Keratinocyte (primary cell): ENCODE results near the gene NR1I2. TPM values are rescaled to one million over a fixed set of nuclear protein-coding genes. Genes with fewer than 3 reads are reported as not detected.

Experiments used
- DNase-seq: peaks from one replicate; pipeline ENCODE4 v3.0.0-alpha.2; 2011; ENCODE audit warnings: low read depth, missing footprints, low spot score
- FAIRE-seq: peaks from 2 replicates; lab custom pipeline; 2011; peaks lifted over from hg19 to GRCh38; lab: Jason Lieb, UNC
- H2AFZ ChIP-seq: 2 replicates; pipeline ENCODE4 v1.6.0; 2012; ENCODE audit warnings: low read length, control low read depth, inconsistent platforms; ENCODE audit not compliant: control insufficient read depth
- H3K27ac ChIP-seq: 2 replicates; pipeline ENCODE4 v1.5.1; 2011; ENCODE audit warnings: low read length; ENCODE audit not compliant: control insufficient read depth, insufficient read depth
- H3K27me3 ChIP-seq: 3 replicates; pipeline ENCODE4 v1.6.0; 2011; ENCODE audit warnings: low read length; ENCODE audit not compliant: control insufficient read depth, insufficient read depth; ENCODE audit errors: extremely low read depth
- H3K36me3 ChIP-seq, 2 experiments: 2 replicates in 1 of 2; 3 replicates in 1 of 2; pipeline ENCODE4 v1.5.1; 2011; ENCODE audit warnings: low read length in 2 of 2, mild to moderate bottlenecking in 1 of 2; ENCODE audit not compliant: control insufficient read depth in 2 of 2, insufficient read depth in 2 of 2; ENCODE audit errors: extremely low read depth in 1 of 2
- H3K4me1 ChIP-seq: 3 replicates; pipeline ENCODE4 v1.5.1; 2011; ENCODE audit warnings: low read length; ENCODE audit not compliant: control insufficient read depth, insufficient read depth; ENCODE audit errors: extremely low read depth
- H3K4me2 ChIP-seq: 3 replicates; pipeline ENCODE4 v1.6.0; 2011; ENCODE audit warnings: low read depth, low read length; ENCODE audit not compliant: control insufficient read depth, insufficient read depth; ENCODE audit errors: extremely low read depth
- H3K4me3 ChIP-seq, 3 experiments: fragments of 200-600 bp in 1 of 3; sonication (generic) in 1 of 3; 2 replicates in 2 of 3; 3 replicates in 1 of 3; pipeline ENCODE4 v1.5.1; 2011 to 2016; ENCODE audit warnings: low read length in 3 of 3, mild to moderate bottlenecking in 3 of 3, control low read depth in 2 of 3, inconsistent platforms in 1 of 3, low read depth in 1 of 3, mixed read lengths in 1 of 3, mixed run types in 1 of 3, moderate library complexity in 1 of 3; ENCODE audit not compliant: control insufficient read depth in 2 of 3, insufficient read depth in 2 of 3; ENCODE audit errors: extremely low read depth in 1 of 3
- H3K79me2 ChIP-seq: 2 replicates; pipeline ENCODE4 v1.6.0; 2012; ENCODE audit warnings: low read length; ENCODE audit not compliant: control insufficient read depth, insufficient read depth
- H3K9ac ChIP-seq: 3 replicates; pipeline ENCODE4 v1.6.0; 2011; ENCODE audit warnings: low read length; ENCODE audit not compliant: control insufficient read depth, insufficient read depth; ENCODE audit errors: extremely low read depth
- H3K9me1 ChIP-seq: 3 replicates; pipeline ENCODE4 v1.6.0; 2011; ENCODE audit warnings: low read length; ENCODE audit not compliant: control insufficient read depth, insufficient read depth; ENCODE audit errors: extremely low read depth
- H3K9me3 ChIP-seq: 2 replicates; pipeline ENCODE4 v1.5.1; 2012; ENCODE audit warnings: low read depth, low read length; ENCODE audit not compliant: control insufficient read depth
- H4K20me1 ChIP-seq: 3 replicates; pipeline ENCODE4 v1.6.0; 2011; ENCODE audit warnings: low read length; ENCODE audit not compliant: control insufficient read depth, insufficient read depth; ENCODE audit errors: extremely low read depth
- EZH2 ChIP-seq: IDR thresholded peaks from one replicate; pipeline ENCODE4 v1.6.1; 2012; ENCODE audit warnings: inconsistent platforms, mild to moderate bottlenecking, low read length, moderate library complexity
- dilution Hi-C: fragments of 300-500 bp; cut with MboI; formaldehyde crosslinking; loops from one replicate; pipeline ENCODE4 v1.7.0; 2020; ENCODE audit warnings: low sequenced_read_pairs; ENCODE audit not compliant: extremely low pct_ligation_motif_present
- polyA plus RNA-seq, 5 experiments: library from polyadenylated mRNA; depleted of rRNA in 3 of 5; stranded (reverse) in 3 of 5; stranded (forward) in 1 of 5; unstranded in 1 of 5; fragments of >200 nt; gene quantifications; 1 replicate in 1 of 5; 2 replicates in 3 of 5; 3 replicates in 1 of 5; pipeline versions ENCODE4 v1.2.1 to v1.2.3, GENCODE V29; 2011 to 2012; ENCODE audit warnings: missing spikeins in 2 of 5, low read depth in 1 of 5, low replicate concordance in 1 of 5
- TF ChIP-seq, protein P1 (sequence below), 3 experiments: IDR thresholded peaks in 1 of 3; conservative IDR thresholded peaks in 1 of 3; optimal IDR thresholded peaks in 1 of 3; 2 replicates in 2 of 3; 3 replicates in 1 of 3; pipeline versions ENCODE3 to v1.5.1; 2011; ENCODE audit warnings: low read length in 3 of 3, mild to moderate bottlenecking in 3 of 3, moderate library complexity in 2 of 3, control low read depth in 1 of 3, inconsistent platforms in 1 of 3; ENCODE audit not compliant: insufficient read depth in 2 of 3; ENCODE audit errors: extremely low read depth in 1 of 3

The NR1I2 gene
- polyA plus RNA-seq, 1 donor (not counting 4 experiments of a cell fraction or from before 2014, with no cell fraction given), result not detected

DNA sequence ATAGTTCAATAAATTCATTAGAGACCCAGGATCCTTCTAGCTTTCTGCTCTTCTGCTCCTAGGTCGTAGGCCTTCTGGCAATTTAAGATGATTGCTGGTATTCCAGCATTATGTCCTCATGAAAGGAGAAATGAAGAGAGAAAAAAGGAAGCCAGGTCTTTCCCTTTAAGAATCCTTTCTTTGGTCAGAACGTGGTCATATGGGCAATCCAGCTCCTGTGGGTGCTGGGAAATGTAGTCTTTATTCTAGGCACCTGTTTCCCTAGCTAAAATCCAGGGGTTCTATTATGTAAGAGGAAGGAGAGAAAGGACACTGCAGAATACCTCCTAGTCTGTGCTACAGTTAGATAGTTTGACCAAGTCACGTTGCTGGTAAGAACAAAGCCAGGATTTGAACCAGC is 35.5 kb upstream of the NR1I2 start:
- no peaks in the 10 kb centered on the region for H3K79me2 ChIP-seq
- no peaks in the 10 kb centered on the region for H4K20me1 ChIP-seq
- no peaks in the 10 kb centered on the region for H3K27me3 ChIP-seq
- H3K9ac ChIP-seq, result no peak overlapping the region
- no peak for TF ChIP-seq EZH2
- TF ChIP-seq, protein P1, sequence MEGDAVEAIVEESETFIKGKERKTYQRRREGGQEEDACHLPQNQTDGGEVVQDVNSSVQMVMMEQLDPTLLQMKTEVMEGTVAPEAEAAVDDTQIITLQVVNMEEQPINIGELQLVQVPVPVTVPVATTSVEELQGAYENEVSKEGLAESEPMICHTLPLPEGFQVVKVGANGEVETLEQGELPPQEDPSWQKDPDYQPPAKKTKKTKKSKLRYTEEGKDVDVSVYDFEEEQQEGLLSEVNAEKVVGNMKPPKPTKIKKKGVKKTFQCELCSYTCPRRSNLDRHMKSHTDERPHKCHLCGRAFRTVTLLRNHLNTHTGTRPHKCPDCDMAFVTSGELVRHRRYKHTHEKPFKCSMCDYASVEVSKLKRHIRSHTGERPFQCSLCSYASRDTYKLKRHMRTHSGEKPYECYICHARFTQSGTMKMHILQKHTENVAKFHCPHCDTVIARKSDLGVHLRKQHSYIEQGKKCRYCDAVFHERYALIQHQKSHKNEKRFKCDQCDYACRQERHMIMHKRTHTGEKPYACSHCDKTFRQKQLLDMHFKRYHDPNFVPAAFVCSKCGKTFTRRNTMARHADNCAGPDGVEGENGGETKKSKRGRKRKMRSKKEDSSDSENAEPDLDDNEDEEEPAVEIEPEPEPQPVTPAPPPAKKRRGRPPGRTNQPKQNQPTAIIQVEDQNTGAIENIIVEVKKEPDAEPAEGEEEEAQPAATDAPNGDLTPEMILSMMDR (optimal IDR thresholded peaks at IDR 0.05 in 1 of 3, IDR thresholded peaks at IDR 0.05 in 1 of 3, conservative IDR thresholded peaks at IDR 0.05 in 1 of 3; ENCODE audit: extremely low read depth in 1 of 3, insufficient read depth in 2 of 3, low read length in 3 of 3), result no peak
- no peaks in the 10 kb centered on the region for H3K9me1 ChIP-seq
- no peak overlapping the region for H3K27ac ChIP-seq
- no peak overlapping the region for H2AFZ ChIP-seq
- no peak overlapping the region for H3K4me3 ChIP-seq
- no peaks in the 10 kb centered on the region for H3K9me3 ChIP-seq
- no peak overlapping the region for H3K4me2 ChIP-seq
- dilution Hi-C loops, result no loop called here
- H3K36me3 ChIP-seq, result no peaks in the 10 kb centered on the region
- no peak for FAIRE-seq
- no peaks in the 10 kb centered on the region for H3K4me1 ChIP-seq
- no peak for DNase-seq

DNA sequence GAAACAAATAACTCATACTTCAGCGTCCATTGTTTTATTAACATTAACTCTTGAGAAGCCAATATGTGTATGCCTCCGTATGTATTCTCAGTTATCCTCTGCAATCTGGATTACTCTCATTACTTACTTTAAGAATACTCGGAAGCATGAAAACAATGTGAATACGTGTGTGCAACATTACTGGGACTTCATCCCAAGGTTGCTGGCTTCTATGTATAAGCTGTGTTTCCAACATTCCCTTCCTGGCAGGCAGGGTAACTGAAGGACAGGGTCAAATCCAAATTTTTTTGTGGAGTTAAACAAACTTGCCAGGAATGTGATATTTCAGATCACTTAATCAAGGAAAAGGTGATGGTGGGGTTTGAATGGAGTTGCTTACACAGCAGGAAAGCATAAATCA is 34.5 kb upstream of the NR1I2 start:
- Histone ChIP-seq H3K9me3 (no peaks in the 10 kb centered on the region), H2AFZ (no peak overlapping the region), H3K79me2 (no peaks in the 10 kb centered on the region), H3K4me2 (no peak overlapping the region), H3K9ac (no peak overlapping the region), H3K36me3 (no peaks in the 10 kb centered on the region), H3K9me1 (no peaks in the 10 kb centered on the region), H3K27ac (no peak overlapping the region), H3K4me1 (no peaks in the 10 kb centered on the region), H3K27me3 (no peaks in the 10 kb centered on the region), H3K4me3 (no peak overlapping the region), H4K20me1 (no peaks in the 10 kb centered on the region)
- FAIRE-seq (no peak), DNase-seq (no peak)
- TF ChIP-seq, protein P1 (optimal IDR thresholded peaks at IDR 0.05 in 1 of 3, IDR thresholded peaks at IDR 0.05 in 1 of 3, conservative IDR thresholded peaks at IDR 0.05 in 1 of 3; ENCODE audit: extremely low read depth in 1 of 3, insufficient read depth in 2 of 3, low read length in 3 of 3), result no peak
- no peak for TF ChIP-seq EZH2
- dilution Hi-C loops, result no loop called here
